Measurements from ENCODE around the gene SARDH.

GRCh38 chr9:133642708-133643361 is 95.3 kb downstream of the SARDH start:
- TF ChIP-seq CTCF (IDR thresholded peaks at IDR 0.05), result no peak
- TF ChIP-seq POLR2AphosphoS5 (IDR thresholded peaks at IDR 0.05), result no peak
- TF ChIP-seq POLR2A (IDR thresholded peaks at IDR 0.05; ENCODE audit: low read depth), result no peak

Measured in esophagus muscularis mucosa (tissue), 3 donors.